K562 treated with DMSO at 1 percent for 24 hours (cell line): Measurements from ENCODE around the gene BTNL9. TPM values are rescaled to one million over a fixed set of nuclear protein-coding genes. Genes with fewer than 3 reads are reported as not detected.

Experiments used
- total RNA-seq: library from RNA; unstranded; fragments of 300-600 nt; gene quantifications from 2 replicates; pipeline ENCODE4 v1.2.3, GENCODE V29; 2022; ENCODE audit warnings: low read depth; ENCODE audit not compliant: insufficient read depth

Gene BTNL9
- 29.3 and 31.3 TPM in 2 replicates for total RNA-seq

GRCh38 chr5:181039931-181040630, at the start of gene BTNL9:
BTNL9 (plus strand) TSS chr5:181040266; CDS start chr5:181045490, 5,224 bp downstream.

Other genes starting within 250 kb of the BTNL9 start
- 160 and 162 TPM in 2 replicates for gene MGAT1, start 237.5 kb upstream of the BTNL9 start, total RNA-seq
- 8.3 and 10.7 TPM in 2 replicates for gene ZFP62, start 179.0 kb upstream of the BTNL9 start, total RNA-seq
- 0.29 TPM in 1 of 2 replicates, not detected in the other for gene BTNL8, start 141.1 kb upstream of the BTNL9 start, total RNA-seq
- 0.31 and 0.34 TPM in 2 replicates for gene BTNL3, start 51.4 kb upstream of the BTNL9 start, total RNA-seq
- gene OR2V1, start 90.9 kb downstream of the BTNL9 start, total RNA-seq = not detected in 2 replicates
- gene OR2V2, start 107.3 kb downstream of the BTNL9 start, total RNA-seq = not detected in 2 replicates
- 8.8 and 9.6 TPM in 2 replicates for gene TRIM7, start 164.9 kb downstream of the BTNL9 start, total RNA-seq
- gene TRIM41, start 183.0 kb downstream of the BTNL9 start, total RNA-seq = 26.8 and 33.9 TPM in 2 replicates
- gene RACK1, start 203.6 kb downstream of the BTNL9 start, total RNA-seq = 6,655 and 7,390 TPM in 2 replicates
- 8.1 and 11.5 TPM in 2 replicates for gene TRIM52, start 220.9 kb downstream of the BTNL9 start, total RNA-seq